Raji (cell line): Measurements from ENCODE around the gene SELENOP.

Source experiments
- POLR2A ChIP-seq: IDR thresholded peaks from 2 replicates; pipeline ENCODE4 v1.6.1; 2011; ENCODE audit warnings: low read depth, low read length, control low read depth; ENCODE audit not compliant: insufficient read depth

The SELENOP gene

GRCh38 chr5:42781584-42781983, 30.1 kb downstream of the SELENOP start:
- no peak for TF ChIP-seq POLR2A

DNA sequence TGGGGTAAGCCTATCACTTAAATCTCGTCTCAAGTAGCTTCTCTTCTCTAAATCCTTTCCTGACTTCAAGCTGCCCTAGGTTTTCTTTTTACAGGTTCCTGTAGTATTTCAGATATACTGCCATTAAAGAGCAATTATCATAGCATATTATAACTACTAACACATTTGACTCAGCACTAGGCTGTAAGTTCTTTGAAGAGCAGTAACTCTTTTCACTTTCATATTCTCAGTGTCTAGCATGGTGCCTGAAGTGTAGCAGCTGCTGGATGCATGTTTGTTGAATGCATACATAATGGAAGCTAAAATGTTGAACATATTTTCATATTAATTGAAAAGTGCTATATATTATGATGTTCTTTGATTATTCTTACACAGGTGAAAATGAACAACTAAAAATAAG, 32.6 kb downstream of the SELENOP start:
- TF ChIP-seq POLR2A: no peak

DNA sequence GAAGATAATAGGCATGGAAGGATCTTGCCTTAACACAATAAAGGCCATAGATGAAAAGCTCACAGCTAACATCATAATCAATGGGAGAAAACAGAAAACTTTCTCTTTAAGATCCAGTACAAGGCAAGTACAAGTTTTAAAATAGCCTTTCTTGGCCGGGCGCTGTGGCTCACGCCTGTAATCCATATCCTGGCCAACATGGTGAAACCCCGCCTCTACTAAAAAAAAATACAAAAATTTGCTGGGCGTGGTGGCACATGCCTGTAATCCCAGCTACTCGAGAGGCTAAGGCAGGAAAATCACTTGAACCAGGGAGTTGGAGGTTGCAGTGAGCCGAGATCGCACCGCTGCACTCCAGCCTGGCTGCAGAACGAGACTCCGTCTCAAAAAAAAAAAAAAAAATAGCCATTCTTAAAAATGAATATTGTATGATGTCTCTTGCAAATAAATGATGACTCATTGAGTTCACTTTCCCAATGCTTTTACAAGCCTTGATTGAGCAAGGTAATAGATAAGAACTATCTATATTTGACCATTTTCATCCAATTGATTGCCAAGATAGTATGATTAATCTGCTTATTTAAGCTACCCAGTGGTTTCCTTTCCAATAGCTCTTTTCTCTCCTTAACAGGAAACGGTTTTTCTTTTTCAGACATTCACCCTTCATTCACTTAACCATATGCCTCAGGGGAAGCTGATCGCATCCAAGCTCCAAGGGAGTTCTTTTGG, 39.3 kb downstream of the SELENOP start:
- no peak for TF ChIP-seq POLR2A

DNA sequence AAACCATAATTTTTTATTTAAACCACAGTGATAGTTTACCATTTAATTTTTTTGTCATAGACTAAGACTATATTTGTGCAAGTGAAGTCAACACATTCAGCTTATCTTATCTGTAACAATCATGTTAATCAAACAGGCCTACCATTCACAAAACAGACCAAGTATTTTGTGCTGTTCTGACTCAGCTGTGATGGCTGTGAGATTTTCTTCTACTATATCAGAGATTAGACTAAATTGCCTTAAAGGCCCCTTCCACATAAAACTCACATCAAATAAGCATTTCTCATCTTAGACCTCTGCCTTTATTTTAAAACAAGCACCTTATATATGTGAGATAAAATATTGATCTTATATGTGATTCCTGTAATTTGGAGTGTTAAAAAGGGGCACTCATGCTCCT, 41.7 kb downstream of the SELENOP start:
- no peak for TF ChIP-seq POLR2A

DNA sequence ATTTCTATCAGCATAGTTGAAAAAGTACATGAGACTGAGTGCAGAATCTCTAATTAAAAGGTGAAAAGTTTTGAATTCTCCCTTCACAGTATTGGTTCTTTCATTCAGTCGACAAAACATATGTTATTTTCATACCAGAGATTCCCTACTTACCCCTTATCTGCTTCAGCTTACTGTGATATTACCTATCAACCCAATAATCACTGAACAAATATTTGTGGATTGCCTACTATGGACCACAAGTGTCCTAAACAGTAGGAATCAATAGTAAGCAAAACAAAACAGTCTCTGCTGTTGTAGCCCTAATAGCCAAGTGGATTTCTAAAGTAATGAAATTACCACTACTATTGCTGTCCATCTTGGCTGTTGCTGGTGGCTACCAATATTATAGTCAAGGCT, 43.6 kb downstream of the SELENOP start:
- no peak for TF ChIP-seq POLR2A

- TF ChIP-seq POLR2A: no peak
Measured at GRCh38 chr5:42767491-42768105, 44.1 kb downstream of the SELENOP start.

DNA sequence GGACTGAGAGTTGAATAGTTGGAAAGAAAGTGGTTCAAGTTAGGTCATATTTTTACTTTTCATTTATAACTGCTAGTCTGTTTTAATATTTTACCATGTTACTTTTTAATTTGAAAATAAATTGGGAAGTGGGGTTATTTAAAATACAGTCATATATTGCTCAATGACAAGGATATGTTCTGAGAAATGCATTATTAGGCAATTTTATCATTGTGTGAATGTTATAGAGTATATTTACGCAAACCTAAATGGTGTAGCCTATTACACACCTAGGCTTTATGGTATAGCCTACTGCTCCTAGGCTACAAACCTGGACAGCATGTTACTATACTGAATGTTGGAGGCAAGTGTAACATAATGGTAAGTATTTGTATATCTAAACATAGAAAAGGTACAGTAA, 49.9 kb downstream of the SELENOP start:
- TF ChIP-seq POLR2A: no peak

DNA sequence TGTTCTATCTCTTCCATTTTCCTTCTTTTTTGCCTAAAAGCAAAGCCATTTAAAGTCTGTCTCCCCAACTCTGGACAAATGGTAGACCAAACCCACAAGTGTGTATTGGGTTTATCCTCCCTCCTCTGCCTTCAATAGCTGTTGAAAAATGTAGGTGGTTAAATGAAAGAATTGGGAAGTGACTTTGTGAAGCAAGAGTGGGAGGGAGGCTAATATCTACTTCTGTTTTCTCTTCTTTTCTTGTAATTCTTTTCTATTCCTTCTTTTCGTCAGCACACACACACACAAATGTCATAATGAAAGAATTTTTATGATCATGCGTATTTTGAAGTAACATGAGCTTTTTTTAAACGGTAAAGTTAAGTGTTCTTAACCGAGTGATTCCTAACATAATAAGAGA, 51.3 kb downstream of the SELENOP start:
- no peak for TF ChIP-seq POLR2A

DNA sequence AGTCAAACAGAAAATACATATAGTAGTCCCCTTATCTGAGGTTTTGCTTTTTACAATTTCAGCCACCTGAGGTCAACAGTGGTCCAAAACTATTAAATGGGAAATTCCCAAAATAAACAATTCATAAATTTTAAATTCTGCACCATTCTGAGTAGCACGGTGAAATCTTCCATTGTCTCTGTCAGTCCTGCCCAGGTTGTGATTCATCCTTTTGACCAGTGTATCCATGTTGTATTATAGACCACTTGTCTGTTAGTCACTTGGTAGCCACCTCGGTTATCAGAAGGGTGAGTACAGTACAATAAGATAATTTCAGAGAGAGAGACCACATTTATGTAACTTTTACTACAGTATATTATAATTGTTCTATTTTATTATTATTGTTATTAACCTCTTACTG, 52.2 kb downstream of the SELENOP start:
- no peak for TF ChIP-seq POLR2A

- no peak for TF ChIP-seq POLR2A
Measured at GRCh38 chr5:42756606-42757601, 54.8 kb downstream of the SELENOP start, which contains the start of gene CCDC152. TSS of gene CCDC152 (plus strand) at chr5:42756818. CDS start at chr5:42759122, 2,304 bp downstream.

GRCh38 chr5:42753099-42753498, 58.6 kb downstream of the SELENOP start:
- TF ChIP-seq POLR2A: no peak

GRCh38 chr5:42751044-42751443, 60.6 kb downstream of the SELENOP start:
- TF ChIP-seq POLR2A: no peak

DNA sequence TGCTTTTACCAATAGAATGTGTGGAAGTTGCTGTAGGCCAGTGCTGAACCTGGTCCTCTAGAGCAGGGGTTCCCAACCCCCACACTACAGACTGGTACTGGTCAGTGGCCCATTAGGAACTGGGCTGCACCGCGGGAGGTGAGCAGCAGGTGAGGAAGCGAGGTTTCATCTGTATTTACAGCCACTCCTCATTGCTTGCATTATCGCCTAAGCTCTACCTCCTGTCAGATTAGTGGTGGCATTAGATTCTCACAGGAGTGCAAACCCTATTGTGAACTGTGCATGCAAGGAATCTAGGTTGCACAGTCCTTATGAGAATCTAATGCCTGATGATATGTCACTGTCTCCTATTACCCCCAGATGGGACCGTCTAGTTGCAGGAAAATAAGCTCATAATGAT, 61.2 kb downstream of the SELENOP start:
- no peak for TF ChIP-seq POLR2A
